Activated naive CD8-positive, alpha-beta T cell treated with anti-CD3 and anti-CD28 coated beads, Interleukin-2, amount 50 U/mL, for 24 hours (primary cell): ENCODE measurements around the gene TIMM8A.

Source experiments
- ATAC-seq: fragments of 150-1000 bp; cut with Tn5 transposase; one replicate; pipeline ENCODE4 v1.10.0; 2021
- DNase-seq: peaks from one replicate; pipeline ENCODE4 v3.0.0; 2021
- H3K27ac Mint-ChIP-seq: one replicate; pipeline ENCODE4 v1.8.0; 2021; ENCODE audit warnings: mild to moderate bottlenecking, mixed read lengths
- H3K27me3 Mint-ChIP-seq: one replicate; pipeline ENCODE4 v1.8.0; 2021; ENCODE audit warnings: mixed read lengths
- H3K36me3 Mint-ChIP-seq: one replicate; pipeline ENCODE4 v1.8.0; 2021; ENCODE audit warnings: low read depth, mixed read lengths
- H3K4me1 Mint-ChIP-seq: one replicate; pipeline ENCODE4 v1.8.0; 2021; ENCODE audit warnings: mixed read lengths
- H3K4me3 Mint-ChIP-seq: one replicate; pipeline ENCODE4 v1.8.0; 2021; ENCODE audit warnings: mild to moderate bottlenecking, moderate library complexity, mixed read lengths
- H3K9me3 Mint-ChIP-seq: one replicate; pipeline ENCODE4 v1.8.0; 2021; ENCODE audit warnings: mixed read lengths

TIMM8A gene

DNA sequence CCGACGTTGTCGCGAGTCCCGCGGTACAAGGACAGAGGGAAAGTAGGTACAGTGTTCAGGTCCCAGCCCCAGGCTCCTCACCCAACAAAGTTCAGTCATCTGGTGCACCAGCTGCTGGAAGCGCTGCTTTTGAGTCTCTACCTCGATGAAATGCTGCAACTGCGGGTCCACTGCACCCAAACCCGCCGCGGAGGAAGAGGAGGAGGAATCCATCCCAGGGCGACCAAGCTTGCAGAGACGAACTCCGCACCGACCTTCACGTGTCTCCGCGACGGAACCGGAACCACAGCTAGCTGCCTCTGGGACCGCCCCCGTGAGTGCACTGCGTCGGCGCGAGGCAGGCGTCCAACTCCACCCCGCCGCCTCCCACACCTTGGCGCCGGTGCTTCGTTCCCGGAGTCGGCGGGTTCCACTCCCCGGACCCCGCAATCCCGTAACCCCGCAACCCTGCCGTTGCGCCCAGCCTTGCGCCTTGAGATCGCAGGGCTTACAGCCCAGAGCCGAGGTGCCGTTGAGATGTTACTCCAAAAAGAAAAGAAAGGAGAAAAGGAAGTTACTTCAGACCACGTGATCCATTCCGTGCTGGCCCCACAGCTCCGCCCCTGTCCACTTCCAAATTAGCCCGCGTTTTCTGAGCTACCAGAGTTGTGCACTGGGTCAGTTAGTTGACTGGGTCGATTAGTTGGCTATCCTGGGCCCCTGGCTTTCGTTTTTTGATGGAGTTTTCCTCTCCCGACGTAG lies at the start of gene TIMM8A:
Gene TIMM8A, minus strand, starts transcription at position 291 of the 741 bp plus-strand sequence. Its CDS starts 78 bp downstream, at position 213.
- H3K27me3 Mint-ChIP-seq = no peaks in the 10 kb centered on the region
- peak; percentile 81 for DNase-seq
- H3K36me3 Mint-ChIP-seq = peaks cover 13% of the 10 kb centered on the region
- H3K4me1 Mint-ChIP-seq = peaks cover 18% of the 10 kb centered on the region
- peak within 1 kb of the TSS; percentile 88 for H3K4me3 Mint-ChIP-seq
- ATAC-seq = peak; percentile 98
- no peaks in the 10 kb centered on the region for H3K9me3 Mint-ChIP-seq
- H3K27ac Mint-ChIP-seq = peak within 1 kb of the TSS; percentile 92

- Mint-ChIP-seq H3K36me3 (peaks cover 40% of the 10 kb centered on the region), H3K27me3 (no peaks in the 10 kb centered on the region), H3K4me1 (peaks cover 16% of the 10 kb centered on the region), H3K9me3 (no peaks in the 10 kb centered on the region), H3K27ac (no peak overlapping the region), H3K4me3 (no peak overlapping the region)
- ATAC-seq (no peak), DNase-seq (no peak)
Observed at GRCh38 chrX:101397779-101398178, 49.2 kb upstream of the TIMM8A start.

DNA sequence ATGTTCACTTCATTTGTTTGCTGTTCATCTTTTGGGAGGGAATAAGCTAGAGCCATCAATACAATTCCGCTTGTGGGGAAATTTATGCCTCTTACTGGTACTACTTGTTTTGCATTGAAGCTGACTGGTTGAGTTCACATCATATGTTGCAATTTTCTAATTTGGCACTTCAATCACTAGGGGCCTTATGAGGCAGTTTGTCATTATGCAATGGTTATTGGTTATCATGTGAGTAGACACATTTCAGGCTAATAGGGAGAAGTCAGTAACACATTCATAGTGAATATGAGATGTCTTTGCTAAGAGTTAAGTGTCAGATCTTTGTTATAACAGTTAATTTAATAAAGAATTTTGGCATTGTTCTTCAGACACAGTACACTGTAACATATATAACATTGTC lies 47.2 kb upstream of the TIMM8A start:
- peaks cover 22% of the 10 kb centered on the region for H3K4me1 Mint-ChIP-seq
- H3K9me3 Mint-ChIP-seq = no peaks in the 10 kb centered on the region
- no peak overlapping the region for H3K4me3 Mint-ChIP-seq
- peaks cover 50% of the 10 kb centered on the region for H3K36me3 Mint-ChIP-seq
- no peaks in the 10 kb centered on the region for H3K27me3 Mint-ChIP-seq
- peak overlapping the region; percentile 47 for H3K27ac Mint-ChIP-seq
- ATAC-seq = no peak
- DNase-seq = no peak

DNA sequence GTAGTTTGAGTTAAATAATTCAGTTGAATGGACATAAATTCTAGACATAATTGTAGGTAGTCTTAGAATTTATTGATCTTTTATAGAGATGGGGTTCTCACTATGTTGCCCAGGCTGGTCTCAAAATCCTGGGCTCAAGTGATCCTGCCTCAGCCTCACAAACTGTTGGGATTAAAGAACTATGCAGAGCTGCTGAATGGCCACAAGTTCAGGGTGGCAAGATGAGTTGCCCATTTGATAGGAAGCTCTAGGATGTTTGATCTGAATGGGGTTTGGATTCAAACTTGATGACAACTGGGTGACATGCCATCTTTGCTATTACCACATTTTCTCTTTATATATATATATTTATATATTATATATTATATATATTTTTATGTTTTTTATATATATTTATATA lies 45.8 kb upstream of the TIMM8A start:
- H3K4me3 Mint-ChIP-seq = peak overlapping the region; percentile 92
- H3K27me3 Mint-ChIP-seq = no peaks in the 10 kb centered on the region
- peak overlapping the region; percentile 98 for H3K27ac Mint-ChIP-seq
- ATAC-seq (no peak), DNase-seq (no peak)
- peaks cover 25% of the 10 kb centered on the region for H3K4me1 Mint-ChIP-seq
- H3K9me3 Mint-ChIP-seq = no peaks in the 10 kb centered on the region
- H3K36me3 Mint-ChIP-seq = peaks cover 40% of the 10 kb centered on the region

- peak overlapping the region; percentile 92 for H3K4me3 Mint-ChIP-seq
- DNase-seq = no peak
- peaks cover 25% of the 10 kb centered on the region for H3K4me1 Mint-ChIP-seq
- peak overlapping the region; percentile 98 for H3K27ac Mint-ChIP-seq
- no peak for ATAC-seq
- no peaks in the 10 kb centered on the region for H3K27me3 Mint-ChIP-seq
- H3K36me3 Mint-ChIP-seq = peaks cover 40% of the 10 kb centered on the region
- no peaks in the 10 kb centered on the region for H3K9me3 Mint-ChIP-seq
Observed at GRCh38 chrX:101393530-101394305, 45.2 kb upstream of the TIMM8A start.

GRCh38 chrX:101391831-101392230 lies 43.3 kb upstream of the TIMM8A start:
- DNase-seq = no peak
- Mint-ChIP-seq H3K4me1 (peaks cover 25% of the 10 kb centered on the region), H3K9me3 (no peaks in the 10 kb centered on the region), H3K36me3 (peaks cover 40% of the 10 kb centered on the region), H3K4me3 (peak overlapping the region; percentile 92), H3K27ac (peak overlapping the region; percentile 98), H3K27me3 (no peaks in the 10 kb centered on the region)
- ATAC-seq = no peak

- ATAC-seq (peak; percentile 99), DNase-seq (peak; percentile 82)
- Mint-ChIP-seq H3K4me3 (peak within 1 kb of the TSS; percentile 92), H3K27me3 (no peaks in the 10 kb centered on the region), H3K4me1 (peaks cover 29% of the 10 kb centered on the region), H3K9me3 (no peaks in the 10 kb centered on the region), H3K27ac (peak within 1 kb of the TSS; percentile 98), H3K36me3 (peaks cover 40% of the 10 kb centered on the region)
Observed at GRCh38 chrX:101390664-101391525, 42.4 kb upstream of the TIMM8A start, which contains the start of gene RPL36A. Gene RPL36A, plus strand, starts transcription at chrX:101391011. Its CDS starts 33 bp downstream, at chrX:101391044.

GRCh38 chrX:101388604-101389003 lies 40.1 kb upstream of the TIMM8A start:
- H3K36me3 Mint-ChIP-seq = peaks cover 27% of the 10 kb centered on the region
- ATAC-seq = no peak

GRCh38 chrX:101386542-101386885 lies 38.0 kb upstream of the TIMM8A start:
- ATAC-seq = no peak
- Mint-ChIP-seq H3K4me3 (peak overlapping the region; percentile 68), H3K27me3 (no peaks in the 10 kb centered on the region), H3K4me1 (peaks cover 13% of the 10 kb centered on the region), H3K27ac (peak overlapping the region; percentile 65), H3K36me3 (peaks cover 7% of the 10 kb centered on the region), H3K9me3 (no peaks in the 10 kb centered on the region)
- no peak for DNase-seq

More at GRCh38 chrX:101388604-101389003, 40.1 kb upstream of the TIMM8A start:
- no peaks in the 10 kb centered on the region for H3K27me3 Mint-ChIP-seq
- no peaks in the 10 kb centered on the region for H3K9me3 Mint-ChIP-seq
- no peak for DNase-seq
- no peak overlapping the region for H3K27ac Mint-ChIP-seq
- H3K4me3 Mint-ChIP-seq = no peak overlapping the region
- H3K4me1 Mint-ChIP-seq = peaks cover 25% of the 10 kb centered on the region

DNA sequence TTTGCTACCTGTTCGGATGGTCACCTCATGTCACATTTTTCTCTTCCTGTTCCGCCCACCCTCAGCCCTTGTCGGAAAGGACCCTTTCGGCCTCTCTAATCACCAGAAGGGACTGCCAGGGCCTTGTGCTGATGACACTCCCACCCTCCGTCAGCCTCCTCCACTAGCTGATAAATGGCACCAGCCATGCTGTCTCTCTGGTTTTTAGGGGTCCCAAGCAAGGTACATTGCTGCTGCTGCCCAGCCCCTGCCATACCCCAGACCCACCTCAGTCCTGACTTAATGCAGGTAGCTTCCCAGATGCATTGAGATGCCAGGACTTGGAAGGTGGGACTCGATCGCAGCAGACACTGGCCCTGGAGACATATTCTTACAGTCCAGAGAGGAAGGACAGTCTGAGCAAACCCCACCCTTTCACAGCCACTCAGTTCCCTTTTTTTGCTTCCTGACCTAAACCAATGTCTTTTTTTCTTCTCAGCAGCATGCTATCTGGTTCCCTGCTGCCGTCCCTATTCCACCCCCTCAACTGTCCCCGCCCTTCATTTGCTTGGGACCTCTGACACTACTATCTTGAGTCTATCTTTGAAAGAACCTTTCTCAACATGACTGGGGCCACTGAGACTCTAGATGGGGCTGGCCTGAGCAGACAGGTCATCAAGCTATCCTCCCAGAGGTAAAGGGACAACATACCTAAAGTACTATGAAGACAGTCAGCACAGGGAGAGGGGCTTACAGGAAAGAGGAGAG lies 37.4 kb upstream of the TIMM8A start, which contains the start of gene BTK:
Gene BTK, minus strand, starts transcription at position 397 of the 747 bp plus-strand sequence. CDS start 10,907 bp downstream, outside the sequence.
- Mint-ChIP-seq H3K9me3 (no peaks in the 10 kb centered on the region), H3K4me1 (peaks cover 11% of the 10 kb centered on the region), H3K27ac (peak within 1 kb of the TSS; percentile 65), H3K4me3 (peak within 1 kb of the TSS; percentile 68), H3K36me3 (peaks cover 2% of the 10 kb centered on the region), H3K27me3 (no peaks in the 10 kb centered on the region)
- ATAC-seq (no peak), DNase-seq (no peak)

- H3K9me3 Mint-ChIP-seq = no peaks in the 10 kb centered on the region
- DNase-seq = no peak
- no peaks in the 10 kb centered on the region for H3K36me3 Mint-ChIP-seq
- no peaks in the 10 kb centered on the region for H3K27me3 Mint-ChIP-seq
- no peak for ATAC-seq
- no peak overlapping the region for H3K27ac Mint-ChIP-seq
- peaks cover 8% of the 10 kb centered on the region for H3K4me1 Mint-ChIP-seq
- H3K4me3 Mint-ChIP-seq = peak overlapping the region; percentile 68
Observed at GRCh38 chrX:101385026-101385684, 36.6 kb upstream of the TIMM8A start.

GRCh38 chrX:101383679-101384205 lies 35.2 kb upstream of the TIMM8A start:
- Mint-ChIP-seq H3K27me3 (no peaks in the 10 kb centered on the region), H3K36me3 (no peaks in the 10 kb centered on the region), H3K4me3 (peak overlapping the region; percentile 24), H3K4me1 (peaks cover 8% of the 10 kb centered on the region), H3K9me3 (no peaks in the 10 kb centered on the region), H3K27ac (no peak overlapping the region)
- DNase-seq (no peak), ATAC-seq (no peak)

DNA sequence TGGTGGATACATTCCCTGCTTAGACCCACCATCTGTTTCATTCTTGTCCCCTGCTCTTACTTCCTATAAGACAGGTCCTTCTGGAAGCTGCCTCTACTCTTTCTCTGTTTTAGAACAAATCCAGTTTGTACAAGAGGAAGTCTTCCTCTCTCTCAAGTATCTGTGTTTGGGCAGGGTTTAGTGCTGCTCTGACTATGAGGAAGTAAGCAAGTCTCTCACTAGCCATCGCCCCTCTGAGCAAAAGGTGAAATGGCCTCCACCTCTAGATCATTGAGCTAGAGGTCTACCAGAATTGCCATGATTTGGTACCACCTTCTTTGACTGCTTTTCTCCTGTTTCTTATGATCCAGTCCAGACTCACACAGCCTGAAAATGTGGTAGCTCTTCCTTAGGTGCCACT lies 29.0 kb upstream of the TIMM8A start:
- Mint-ChIP-seq H3K27me3 (no peaks in the 10 kb centered on the region), H3K36me3 (no peaks in the 10 kb centered on the region), H3K4me1 (no peaks in the 10 kb centered on the region), H3K27ac (no peak overlapping the region), H3K9me3 (no peaks in the 10 kb centered on the region), H3K4me3 (no peak overlapping the region)
- DNase-seq (no peak), ATAC-seq (no peak)
